ENCODE measurements around the gene WIPF2.
"Not testable (repeated sequence)": the region's sequence is repeated elsewhere in the genome, so short reads cannot be mapped to it uniquely, and the experiment has no call there.

Gene WIPF2

DNA sequence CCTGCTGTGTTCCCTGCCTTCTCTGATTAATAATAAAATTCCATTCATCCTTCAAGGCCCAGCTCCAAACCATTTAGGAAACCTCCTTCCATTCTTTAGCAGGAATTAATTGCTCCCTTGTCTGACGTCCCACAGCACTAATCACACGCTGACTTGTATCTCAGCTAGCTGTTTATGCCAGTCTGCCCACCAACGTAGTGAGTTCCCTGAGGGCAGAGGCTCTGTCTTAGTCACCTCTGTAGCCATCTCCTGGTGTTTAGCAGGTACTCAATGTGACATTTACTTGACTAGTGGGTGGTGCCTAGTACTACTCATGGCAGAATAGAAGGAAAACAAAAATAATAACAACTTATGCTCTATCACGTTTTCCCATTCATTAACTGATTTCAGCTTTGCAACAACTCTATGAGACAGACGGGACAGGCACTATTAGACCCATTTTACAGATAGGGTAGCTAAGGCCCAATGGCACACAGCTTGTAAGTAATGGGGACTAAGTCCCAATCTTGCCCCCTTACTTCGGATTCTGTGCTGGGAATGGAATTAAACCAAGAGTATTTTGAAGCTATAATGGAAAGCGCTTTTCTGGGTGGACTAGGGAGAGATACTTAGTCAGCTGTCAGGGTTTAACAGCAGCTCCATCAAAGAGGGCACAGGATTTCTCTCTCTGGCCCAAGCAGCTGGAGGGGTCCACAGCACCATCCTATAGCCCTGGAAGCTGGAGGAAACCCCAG is 931 bp upstream of the WIPF2 start:
- no peaks in the 10 kb centered on the region for H4K20me1 ChIP-seq
- H3K9me3 ChIP-seq, result no peaks in the 10 kb centered on the region
- H3K9ac ChIP-seq, result no peak overlapping the region
- no peaks in the 10 kb centered on the region for H3K27me3 ChIP-seq
- peak overlapping the region; percentile 74 for H3K4me2 ChIP-seq
- H3K4me3 ChIP-seq, result peak overlapping the region; percentile 73
- no peak for TF ChIP-seq Cebpa-rat (IDR thresholded peaks at IDR 0.05)
- H3K27ac ChIP-seq, result 0 out of 2 replicates have a peak overlapping the region, but pooled peaks have one; percentile 56
- peaks cover 21% of the 10 kb centered on the region for H3K4me1 ChIP-seq
- no peaks in the 10 kb centered on the region for H3K36me3 ChIP-seq

DNA sequence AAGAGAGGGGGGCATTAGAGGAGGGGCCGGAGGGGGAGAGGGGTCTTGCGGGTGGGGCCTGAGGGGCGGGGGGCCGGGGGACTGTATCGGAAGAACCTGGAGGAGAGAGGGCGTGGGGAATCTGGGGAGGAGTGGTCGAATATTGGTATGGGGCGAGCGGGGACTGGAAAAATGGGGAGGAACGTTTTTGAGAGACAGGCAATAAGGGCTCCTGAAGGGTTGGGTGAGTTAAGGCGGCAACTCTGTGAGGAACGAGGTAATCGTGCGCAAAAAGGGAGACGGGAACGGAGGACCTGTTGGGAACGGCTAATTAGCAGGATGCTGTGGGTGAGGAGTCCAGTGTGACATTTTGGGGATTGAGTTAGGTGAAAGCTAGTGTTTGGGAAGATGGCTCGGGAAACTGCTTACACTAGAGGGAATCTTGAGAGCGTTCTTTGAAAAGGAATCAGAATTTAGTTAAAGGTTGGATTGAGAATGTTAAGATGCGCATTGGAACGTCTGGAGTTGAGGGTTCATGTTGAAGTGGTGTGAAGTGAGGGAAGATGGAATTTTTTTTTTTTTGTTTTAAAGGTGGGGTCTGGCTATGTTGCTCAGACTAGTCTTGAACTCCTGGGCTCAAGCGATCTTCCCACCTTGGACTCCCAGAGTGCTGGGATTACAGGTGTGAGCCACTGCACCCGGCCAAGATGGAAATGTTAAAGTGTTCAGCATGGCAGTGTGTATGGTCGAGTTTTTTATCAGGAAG is 662 bp downstream of the WIPF2 start:
- Histone ChIP-seq H3K27ac (peak overlapping the region; percentile 69), H3K4me2 (peak overlapping the region; percentile 83), H3K9me3 (no peaks in the 10 kb centered on the region), H3K36me3 (peaks cover 5% of the 10 kb centered on the region; the same call in 1 of the 2 replicates), H3K27me3 (no peaks in the 10 kb centered on the region), H3K4me3 (peak overlapping the region; percentile 73), H3K9ac (peak overlapping the region; percentile 80), H3K4me1 (peaks cover 21% of the 10 kb centered on the region), H4K20me1 (peaks cover 3% of the 10 kb centered on the region; the same call in 1 of the 2 replicates)
- TF ChIP-seq Cebpa-rat (IDR thresholded peaks at IDR 0.05), result no peak

DNA sequence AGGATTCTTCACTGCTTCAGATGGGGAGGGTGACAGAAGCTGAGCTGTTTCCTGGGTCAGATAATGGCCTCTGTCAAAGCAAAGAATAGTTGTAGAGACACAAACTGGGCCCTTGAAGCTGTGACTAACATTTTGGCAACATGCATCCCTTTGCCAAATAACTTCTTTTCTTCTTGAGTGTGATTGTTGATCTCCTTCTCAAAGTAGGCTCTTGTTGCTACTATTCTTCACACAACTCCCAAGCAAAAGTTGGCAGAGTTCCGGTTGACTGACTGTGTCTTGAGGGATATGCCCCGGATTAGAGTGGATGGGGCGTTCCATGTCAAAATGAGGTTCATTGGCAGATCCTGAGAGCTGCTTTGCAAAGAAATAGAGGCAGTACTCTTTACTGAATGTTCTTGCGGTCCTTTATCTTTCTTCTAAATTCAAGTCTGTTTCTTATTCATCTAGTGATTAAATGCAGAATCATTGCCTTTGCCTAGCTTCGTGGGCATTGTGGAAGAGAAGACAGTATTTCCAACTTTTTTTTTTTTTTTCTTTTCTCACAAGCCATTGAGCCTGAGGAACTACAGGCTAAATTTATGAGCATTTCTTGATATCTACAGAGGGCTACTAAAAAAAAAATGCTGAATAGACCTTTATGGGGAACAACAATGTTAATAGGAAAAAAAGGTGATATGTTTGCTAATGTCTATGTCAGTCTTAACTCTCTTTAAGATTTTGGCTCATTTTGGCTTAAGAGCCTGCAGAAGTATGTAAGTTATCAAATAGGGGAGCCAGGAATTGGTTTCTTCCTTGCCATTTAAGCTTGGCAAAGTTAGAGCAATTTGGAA is 5.8 kb downstream of the WIPF2 start:
- Histone ChIP-seq H3K27me3 (no peaks in the 10 kb centered on the region), H3K9ac (no peak overlapping the region), H3K4me1 (peaks cover 13% of the 10 kb centered on the region), H3K4me3 (no peak overlapping the region), H3K36me3 (peaks cover 43% of the 10 kb centered on the region), H3K4me2 (no peak overlapping the region), H3K9me3 (no peaks in the 10 kb centered on the region), H3K27ac (no peak overlapping the region), H4K20me1 (peaks cover 27% of the 10 kb centered on the region)
- TF ChIP-seq Cebpa-rat (IDR thresholded peaks at IDR 0.05), result no peak

DNA sequence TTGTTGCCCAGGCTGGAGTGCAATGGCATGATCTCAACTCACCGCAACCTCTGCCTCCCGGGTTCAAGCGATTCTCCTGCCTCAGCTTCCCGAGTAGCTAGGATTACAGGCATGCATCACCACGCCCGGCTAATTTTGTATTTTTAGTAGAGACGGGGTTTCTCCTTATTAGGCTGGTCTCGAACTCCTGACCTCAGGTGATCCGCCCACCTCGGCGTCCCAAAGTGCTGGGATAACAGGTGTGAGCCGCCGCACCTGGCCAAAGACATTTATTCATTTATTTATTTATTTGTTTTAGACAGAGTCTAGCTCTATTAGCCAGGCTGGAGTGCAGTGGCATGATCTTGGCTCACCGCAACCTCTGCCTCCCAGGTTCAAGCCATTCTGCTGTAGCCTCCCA is 10.0 kb downstream of the WIPF2 start:
- Histone ChIP-seq H3K36me3 (peaks cover 67% of the 10 kb centered on the region), H4K20me1 (peaks cover 45% of the 10 kb centered on the region)
- H3K4me2 ChIP-seq, H3K4me1 ChIP-seq, H3K9me3 ChIP-seq, H3K27me3 ChIP-seq, H3K27ac ChIP-seq, H3K4me3 ChIP-seq, H3K9ac ChIP-seq: not testable (repeated sequence)

DNA sequence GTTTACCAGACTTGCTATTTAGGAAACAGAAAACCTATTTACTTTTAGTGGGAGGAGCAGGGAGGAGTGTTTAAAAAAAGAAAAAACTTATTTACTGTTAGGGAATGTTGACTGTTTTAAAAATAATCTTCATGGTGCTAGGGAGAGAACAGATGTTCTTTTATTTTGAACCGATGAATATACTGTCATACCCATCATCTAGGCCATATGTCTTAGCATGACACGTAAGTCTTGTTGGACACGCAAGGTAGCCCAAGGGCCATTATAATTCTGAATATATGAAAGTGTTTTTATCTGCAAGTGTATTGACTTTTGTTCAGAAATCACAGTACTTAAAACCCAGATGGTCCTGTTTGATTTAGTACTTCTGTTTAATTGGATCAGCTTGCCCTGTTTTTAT is 11.6 kb downstream of the WIPF2 start:
- Histone ChIP-seq H3K4me3 (no peak overlapping the region), H3K36me3 (peaks cover 69% of the 10 kb centered on the region)
- no peak for TF ChIP-seq Cebpa-rat (IDR thresholded peaks at IDR 0.05)

DNA sequence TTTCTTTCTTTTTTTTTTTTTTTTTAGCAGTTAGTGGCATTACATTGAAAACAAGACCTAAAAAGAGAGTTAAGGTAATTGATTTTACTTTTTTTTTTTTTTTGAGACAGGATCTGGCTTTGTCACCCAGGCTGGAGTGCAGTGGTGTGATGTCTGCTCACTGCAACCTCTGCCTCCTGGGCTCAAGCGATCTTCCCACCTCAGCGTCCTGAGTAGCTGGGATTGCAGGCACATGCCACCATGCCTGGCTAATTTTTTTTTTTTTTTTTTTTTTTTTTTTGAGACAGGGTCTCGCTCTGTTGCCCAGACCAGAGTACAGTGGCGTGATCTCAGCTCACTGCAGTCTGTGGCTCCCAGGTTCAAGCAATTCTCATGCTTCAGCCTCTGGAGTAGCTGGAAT is 12.8 kb downstream of the WIPF2 start:
- H3K9me3 ChIP-seq, H3K4me3 ChIP-seq, H3K4me2 ChIP-seq, H3K27ac ChIP-seq, H3K9ac ChIP-seq, H3K4me1 ChIP-seq, H3K27me3 ChIP-seq: not testable (repeated sequence)
- peaks cover 70% of the 10 kb centered on the region for H3K36me3 ChIP-seq
- H4K20me1 ChIP-seq, result peaks cover 53% of the 10 kb centered on the region

More for the DNA sequence above, 11.6 kb downstream of the WIPF2 start:
- Histone ChIP-seq H3K4me2 (no peak overlapping the region), H3K9ac (no peak overlapping the region), H4K20me1 (peaks cover 42% of the 10 kb centered on the region), H3K9me3 (no peaks in the 10 kb centered on the region), H3K27ac (no peak overlapping the region), H3K27me3 (no peaks in the 10 kb centered on the region), H3K4me1 (no peaks in the 10 kb centered on the region)

DNA sequence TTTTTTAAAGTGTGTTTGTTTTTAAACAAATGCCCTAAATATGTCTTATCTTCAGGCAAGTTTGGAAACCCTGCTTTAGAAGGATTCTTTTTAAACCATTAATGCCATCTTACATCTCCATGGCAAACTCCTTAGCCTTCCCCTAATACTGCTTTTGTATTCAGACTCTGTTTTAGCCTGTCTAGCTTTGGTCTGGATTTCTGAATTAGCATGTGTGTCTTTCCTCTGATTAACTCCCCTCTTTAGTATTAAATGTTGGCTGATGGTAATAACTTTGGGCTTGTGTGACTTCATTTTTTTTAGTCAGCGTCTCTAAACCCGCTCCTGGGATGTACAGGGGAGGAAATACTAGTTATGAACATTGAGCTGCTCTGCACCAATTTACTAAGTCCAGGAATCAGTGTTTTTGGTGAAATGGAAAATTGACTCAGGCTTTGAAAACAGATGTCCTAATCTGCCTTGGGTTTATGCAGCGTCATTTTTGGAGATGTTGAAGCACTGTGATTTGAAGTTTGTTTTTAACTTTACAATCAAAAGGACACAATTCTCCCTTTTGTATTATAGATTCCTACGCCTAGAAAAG is 22.2 kb downstream of the WIPF2 start:
- Histone ChIP-seq H3K9ac (no peak overlapping the region), H3K27me3 (no peaks in the 10 kb centered on the region), H3K4me2 (no peak overlapping the region), H4K20me1 (peaks cover 85% of the 10 kb centered on the region), H3K9me3 (no peaks in the 10 kb centered on the region), H3K36me3 (peaks cover 27% of the 10 kb centered on the region), H3K27ac (no peak overlapping the region), H3K4me3 (no peak overlapping the region), H3K4me1 (no peaks in the 10 kb centered on the region)
- no peak for TF ChIP-seq Cebpa-rat (IDR thresholded peaks at IDR 0.05)

DNA sequence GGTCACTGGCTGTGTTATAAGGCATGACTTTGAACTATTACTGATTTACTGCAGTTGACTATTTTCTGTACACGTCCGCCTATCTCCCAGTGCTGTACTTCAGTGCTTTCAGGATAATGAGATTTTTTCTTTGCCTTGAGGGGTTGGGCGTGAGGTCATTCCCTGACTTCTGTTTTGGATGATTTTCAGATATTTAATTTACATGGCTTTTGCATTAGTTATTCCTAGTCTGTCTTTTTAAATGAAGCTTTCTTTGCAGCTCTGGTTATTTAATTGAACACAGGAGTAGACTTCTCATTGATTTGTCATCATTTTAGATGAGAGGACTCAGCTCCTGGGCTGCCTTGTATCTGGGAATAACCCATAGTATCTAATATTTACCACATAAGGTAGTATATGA is 23.7 kb downstream of the WIPF2 start:
- peaks cover 18% of the 10 kb centered on the region for H3K36me3 ChIP-seq
- no peak overlapping the region for H3K27ac ChIP-seq
- H3K9me3 ChIP-seq, result no peaks in the 10 kb centered on the region
- no peak overlapping the region for H3K4me3 ChIP-seq
- no peaks in the 10 kb centered on the region for H3K4me1 ChIP-seq
- H3K27me3 ChIP-seq, result no peaks in the 10 kb centered on the region
- H3K4me2 ChIP-seq, result no peak overlapping the region
- TF ChIP-seq Cebpa-rat (IDR thresholded peaks at IDR 0.05), result no peak
- peaks cover 92% of the 10 kb centered on the region for H4K20me1 ChIP-seq
- no peak overlapping the region for H3K9ac ChIP-seq

DNA sequence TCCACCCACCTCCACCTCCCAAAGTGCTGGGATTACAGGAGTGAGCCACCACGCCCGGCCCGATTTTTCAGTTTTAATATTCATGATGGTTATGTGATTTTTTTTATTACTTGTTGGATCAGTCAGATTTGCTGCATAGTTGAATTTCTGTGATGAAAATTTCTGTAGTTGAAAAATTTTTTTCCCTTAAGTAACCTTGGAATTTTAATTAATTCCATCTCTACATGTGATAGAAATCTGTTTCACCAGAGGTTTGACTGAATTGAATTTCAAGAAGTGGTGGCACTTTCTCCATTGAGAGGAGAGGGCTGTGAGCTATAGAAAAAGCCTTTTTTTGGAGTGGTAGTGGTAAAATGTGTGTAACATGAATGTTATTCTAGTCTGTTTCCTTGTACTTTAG is 24.7 kb downstream of the WIPF2 start:
- Histone ChIP-seq H3K4me1 (no peaks in the 10 kb centered on the region), H3K36me3 (peaks cover 9% of the 10 kb centered on the region; the same call in 1 of the 2 replicates), H3K27ac (no peak overlapping the region), H4K20me1 (peaks cover 92% of the 10 kb centered on the region), H3K4me2 (no peak overlapping the region), H3K9me3 (no peaks in the 10 kb centered on the region), H3K9ac (no peak overlapping the region), H3K27me3 (no peaks in the 10 kb centered on the region), H3K4me3 (no peak overlapping the region)
- no peak for TF ChIP-seq Cebpa-rat (IDR thresholded peaks at IDR 0.05)

Data from BLaER1 (cell line).